ENCODE measurements around the gene DOCK3.

DNA sequence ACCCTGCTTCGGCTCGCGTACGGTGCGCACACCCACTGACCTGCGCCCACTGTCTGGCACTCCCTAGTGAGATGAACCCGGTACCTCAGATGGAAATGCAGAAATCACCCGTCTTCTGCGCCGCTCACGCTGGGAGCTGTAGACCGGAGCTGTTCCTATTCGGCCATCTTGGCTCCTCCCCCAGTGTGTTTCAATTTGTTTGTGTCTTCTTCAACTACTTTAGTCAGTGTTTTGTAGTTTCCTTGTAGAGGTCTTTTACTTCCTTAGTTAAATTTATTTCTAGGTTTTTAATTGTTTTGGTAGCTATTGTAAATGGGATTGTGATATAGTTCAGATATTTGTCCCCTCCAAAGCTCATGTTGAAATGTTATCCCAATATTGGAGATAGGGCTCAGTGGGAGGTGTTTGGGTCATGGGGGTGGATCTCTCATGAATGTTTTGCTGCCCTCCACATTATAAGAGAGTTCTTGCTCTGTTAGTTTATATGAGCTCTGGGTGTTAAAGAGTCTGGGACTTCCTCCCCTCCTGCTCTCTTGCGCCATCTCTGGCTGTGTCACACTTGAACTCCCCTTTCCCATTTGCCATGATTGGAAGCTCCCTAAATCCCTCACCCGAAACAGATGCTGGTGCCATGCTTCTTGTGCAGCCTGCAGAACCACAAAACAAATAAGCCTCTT lies 304.4 kb downstream of the DOCK3 start:
- TF ChIP-seq, protein P1, sequence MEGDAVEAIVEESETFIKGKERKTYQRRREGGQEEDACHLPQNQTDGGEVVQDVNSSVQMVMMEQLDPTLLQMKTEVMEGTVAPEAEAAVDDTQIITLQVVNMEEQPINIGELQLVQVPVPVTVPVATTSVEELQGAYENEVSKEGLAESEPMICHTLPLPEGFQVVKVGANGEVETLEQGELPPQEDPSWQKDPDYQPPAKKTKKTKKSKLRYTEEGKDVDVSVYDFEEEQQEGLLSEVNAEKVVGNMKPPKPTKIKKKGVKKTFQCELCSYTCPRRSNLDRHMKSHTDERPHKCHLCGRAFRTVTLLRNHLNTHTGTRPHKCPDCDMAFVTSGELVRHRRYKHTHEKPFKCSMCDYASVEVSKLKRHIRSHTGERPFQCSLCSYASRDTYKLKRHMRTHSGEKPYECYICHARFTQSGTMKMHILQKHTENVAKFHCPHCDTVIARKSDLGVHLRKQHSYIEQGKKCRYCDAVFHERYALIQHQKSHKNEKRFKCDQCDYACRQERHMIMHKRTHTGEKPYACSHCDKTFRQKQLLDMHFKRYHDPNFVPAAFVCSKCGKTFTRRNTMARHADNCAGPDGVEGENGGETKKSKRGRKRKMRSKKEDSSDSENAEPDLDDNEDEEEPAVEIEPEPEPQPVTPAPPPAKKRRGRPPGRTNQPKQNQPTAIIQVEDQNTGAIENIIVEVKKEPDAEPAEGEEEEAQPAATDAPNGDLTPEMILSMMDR (IDR thresholded peaks at IDR 0.05) = no peak
- TF ChIP-seq POLR2A (IDR thresholded peaks at IDR 0.05) (no peak), EP300 (IDR thresholded peaks at IDR 0.05) (no peak)
